ENCODE results near the gene PAX2.

PAX2 gene

GRCh38 chr10:100835810-100836209 is 90.4 kb downstream of the PAX2 start:
- Histone ChIP-seq H3K27ac (replicated peaks) (no peak overlapping the region), H3K4me3 (replicated peaks; ENCODE audit: insufficient read depth, low read length) (no peak overlapping the region), H3K27me3 (ENCODE audit: insufficient read depth, poor library complexity, severe bottlenecking) (peaks cover 4% of the 10 kb centered on the region)
- TF ChIP-seq POLR2AphosphoS5 (IDR thresholded peaks at IDR 0.05; ENCODE audit: low read depth) (no peak), SPI1 (IDR thresholded peaks at IDR 0.05; ENCODE audit: borderline replicate concordance, low read depth) (no peak), CTCF (IDR thresholded peaks at IDR 0.05; ENCODE audit: insufficient read depth, low read length) (no peak), REST (IDR thresholded peaks at IDR 0.05; ENCODE audit: insufficient replicate concordance, low read depth) (no peak), GABPA (IDR thresholded peaks at IDR 0.05; ENCODE audit: low read depth) (no peak)
- DNase-seq (ENCODE audit: low read depth in 1 of 2, low spot score in 1 of 2): no peak

DNA sequence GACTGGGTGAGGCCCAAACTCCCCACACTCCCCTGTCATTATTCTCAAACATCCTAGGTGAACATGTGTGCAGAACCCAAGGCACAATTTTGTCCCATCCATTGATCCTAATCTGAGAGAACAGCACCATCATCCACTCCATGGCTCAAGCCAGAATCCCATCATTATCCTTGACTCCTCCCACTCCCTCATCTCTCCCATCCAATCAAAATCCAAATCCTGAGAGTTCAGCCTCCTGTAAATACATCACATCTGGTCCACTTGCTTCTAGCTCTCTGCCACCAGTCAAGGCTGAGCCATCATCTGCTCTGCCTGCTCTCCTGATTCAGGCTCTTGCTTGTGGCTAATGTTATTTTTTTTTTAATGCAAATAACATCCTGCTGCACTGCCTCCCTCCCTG is 91.5 kb downstream of the PAX2 start:
- DNase-seq (ENCODE audit: low read depth in 1 of 2, low spot score in 1 of 2): no peak
- TF ChIP-seq POLR2AphosphoS5 (IDR thresholded peaks at IDR 0.05; ENCODE audit: low read depth): no peak
- TF ChIP-seq REST (IDR thresholded peaks at IDR 0.05; ENCODE audit: insufficient replicate concordance, low read depth): no peak
- TF ChIP-seq CTCF (IDR thresholded peaks at IDR 0.05; ENCODE audit: insufficient read depth, low read length): no peak
- no peak for TF ChIP-seq SPI1 (IDR thresholded peaks at IDR 0.05; ENCODE audit: borderline replicate concordance, low read depth)
- TF ChIP-seq GABPA (IDR thresholded peaks at IDR 0.05; ENCODE audit: low read depth): no peak
- Histone ChIP-seq H3K27ac (replicated peaks) (no peak overlapping the region), H3K4me3 (replicated peaks; ENCODE audit: insufficient read depth, low read length) (no peak overlapping the region), H3K27me3 (ENCODE audit: insufficient read depth, poor library complexity, severe bottlenecking) (peaks cover 4% of the 10 kb centered on the region)

DNA sequence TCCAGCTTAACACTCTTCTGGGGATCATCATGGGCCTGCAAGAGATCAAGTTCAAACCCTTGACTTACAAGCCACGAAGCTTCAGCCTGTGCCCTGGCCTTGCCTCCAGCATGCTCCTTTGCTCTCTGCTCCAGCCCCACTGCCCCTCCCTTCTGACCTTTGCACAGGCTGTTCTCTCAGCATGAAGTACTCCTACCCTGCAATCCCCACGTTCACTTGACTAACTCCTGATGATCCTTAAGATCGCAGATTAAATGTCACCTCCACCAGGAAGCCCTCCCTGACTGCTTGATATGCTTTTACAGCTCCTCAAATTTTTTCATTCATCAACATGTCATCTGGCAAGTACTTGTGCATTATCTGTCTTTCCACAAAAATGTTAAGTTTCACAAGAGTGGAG is 91.9 kb downstream of the PAX2 start:
- Histone ChIP-seq H3K4me3 (replicated peaks; ENCODE audit: insufficient read depth, low read length) (no peak overlapping the region), H3K27me3 (ENCODE audit: insufficient read depth, poor library complexity, severe bottlenecking) (peaks cover 6% of the 10 kb centered on the region), H3K27ac (replicated peaks) (no peak overlapping the region)
- no peak for DNase-seq (ENCODE audit: low read depth in 1 of 2, low spot score in 1 of 2)
- TF ChIP-seq CTCF (IDR thresholded peaks at IDR 0.05; ENCODE audit: insufficient read depth, low read length): no peak
- TF ChIP-seq POLR2AphosphoS5 (IDR thresholded peaks at IDR 0.05; ENCODE audit: low read depth): no peak
- TF ChIP-seq SPI1 (IDR thresholded peaks at IDR 0.05; ENCODE audit: borderline replicate concordance, low read depth): no peak
- TF ChIP-seq REST (IDR thresholded peaks at IDR 0.05; ENCODE audit: insufficient replicate concordance, low read depth): no peak
- no peak for TF ChIP-seq GABPA (IDR thresholded peaks at IDR 0.05; ENCODE audit: low read depth)
